ENCODE data around the gene GNPTG. TPM values are rescaled to one million over a fixed set of nuclear protein-coding genes. Genes with fewer than 3 reads are reported as not detected.
A peak's percentile ranks its signal among the peaks of the same experiment; 100 is the strongest.

The GNPTG gene
- total and polyA plus RNA-seq, 2 donors (not counting 1 experiment from before 2014, with no cell fraction given): 76.0 to 109 TPM

GRCh38 chr16:1378087-1378803, 26.5 kb downstream of the GNPTG start:
- Histone ChIP-seq H3K9ac (ENCODE audit: low read length) (no peak overlapping the region), H2AFZ (ENCODE audit: insufficient read depth, low read depth, low read length, poor library complexity, severe bottlenecking) (no peak overlapping the region), H3K9me3 (ENCODE audit: control extremely low read depth in 1 of 3, control insufficient read depth in 2 of 3, insufficient read depth in 1 of 3, low read length in 2 of 3) (no peaks in the 10 kb centered on the region), H3K4me1 (ENCODE audit: control insufficient read depth in 2 of 2, insufficient read depth in 2 of 2, low read length in 2 of 2) (peaks cover 10 to 14% of the 10 kb centered on the region in 2 donors), H3K36me3 (replicated peaks in 1 of 2; ENCODE audit: control extremely low read depth in 1 of 2, control insufficient read depth in 1 of 2, extremely low read depth in 1 of 2, insufficient read depth in 2 of 2, low read length in 1 of 2) (peaks cover 0 to 44% of the 10 kb centered on the region in 2 experiments), H4K20me1 (ENCODE audit: control insufficient read depth, insufficient read depth, low read length, poor library complexity, severe bottlenecking) (peaks cover 88% of the 10 kb centered on the region), H3K79me2 (ENCODE audit: control insufficient read depth, insufficient read depth, low read length) (peaks cover 49% of the 10 kb centered on the region), H3K4me2 (replicated peaks; ENCODE audit: low read depth, low read length, poor library complexity, severe bottlenecking) (peak overlapping the region; percentile 92), H3K4me3 (ENCODE audit: control extremely low read depth in 1 of 5, extremely low read depth in 1 of 5, insufficient read depth in 1 of 5, low read depth in 2 of 5, low read length in 4 of 5) (no peak overlapping the region), H3K27ac (ENCODE audit: low read length in 2 of 2) (no peak overlapping the region), H3K27me3 (replicated peaks in 1 of 4; ENCODE audit: control extremely low read depth in 1 of 4, control insufficient read depth in 3 of 4, insufficient read depth in 4 of 4, low read length in 3 of 4) (no peaks in the 10 kb centered on the region)
- ChIA-PET POLR2A (no interaction called here), CTCF (interaction anchor here (3.1 kb wide), 1 partner anchor 14 kb away, joined by 17 read pairs; no protein-coding TSS in a partner anchor)
- 96% methylated on average over 25 of the region's 25 CpGs for WGBS (ENCODE audit: insufficient coverage)
- Mint-ChIP-seq H3K27ac (peak overlapping the region; percentile 61), H3K9me3 (ENCODE audit: insufficient read depth) (no peaks in the 10 kb centered on the region), H3K27me3 (no peaks in the 10 kb centered on the region), H3K4me3 (peak overlapping the region; percentile 77), H3K4me1 (peaks cover 15% of the 10 kb centered on the region)
- TF ChIP-seq EZH2 (IDR thresholded peaks at IDR 0.05; ENCODE audit: borderline replicate concordance, insufficient read depth, low read depth, low read length, poor library complexity, severe bottlenecking): no peak
- no peak for TF ChIP-seq CTCF (IDR thresholded peaks at IDR 0.05)
- ATAC-seq (ENCODE audit: low read depth) (no peak), DNase-seq (no peak)
- intact Hi-C loops (cut with micrococcal nuclease): loop anchor here (2.0 to 5.0 kb wide), 2 partner anchors 34 to 43 kb away; partner anchors contain the start of genes UNKL and UQCC4

- peaks cover 94% of the 10 kb centered on the region for H4K20me1 ChIP-seq (ENCODE audit: control insufficient read depth, insufficient read depth, low read length, poor library complexity, severe bottlenecking)
- peak; percentile 55 for ATAC-seq (ENCODE audit: low read depth)
- H3K4me3 ChIP-seq (ENCODE audit: control extremely low read depth in 1 of 5, extremely low read depth in 1 of 5, insufficient read depth in 1 of 5, low read depth in 2 of 5, low read length in 4 of 5): peak overlapping the region in 3 of 5 experiments; percentile 39 to 52 (median 51)
- intact Hi-C loops (cut with micrococcal nuclease): loop anchor here (2.0 to 5.0 kb wide), 2 partner anchors 33 to 42 kb away; partner anchors contain the start of genes UNKL and UQCC4
- H3K4me3 Mint-ChIP-seq: peak overlapping the region; percentile 77
- peaks cover 10 to 14% of the 10 kb centered on the region in 2 donors for H3K4me1 ChIP-seq (ENCODE audit: control insufficient read depth in 2 of 2, insufficient read depth in 2 of 2, low read length in 2 of 2)
- peaks cover 0 to 48% of the 10 kb centered on the region in 2 experiments for H3K36me3 ChIP-seq (replicated peaks in 1 of 2; ENCODE audit: control extremely low read depth in 1 of 2, control insufficient read depth in 1 of 2, extremely low read depth in 1 of 2, insufficient read depth in 2 of 2, low read length in 1 of 2)
- POLR2A ChIA-PET: interaction anchor here (1.5 kb wide), 1 partner anchor 42 kb away, joined by 8 read pairs; the partner anchor contains the start of gene UQCC4
- peak overlapping the region; percentile 92 for H3K4me2 ChIP-seq (replicated peaks; ENCODE audit: low read depth, low read length, poor library complexity, severe bottlenecking)
- peak overlapping the region; percentile 16 for H3K27ac Mint-ChIP-seq
- H2AFZ ChIP-seq (ENCODE audit: insufficient read depth, low read depth, low read length, poor library complexity, severe bottlenecking): no peak overlapping the region
- WGBS (ENCODE audit: insufficient coverage): 11% methylated on average over 31 of the region's 31 CpGs
- no peaks in the 10 kb centered on the region for H3K27me3 ChIP-seq (replicated peaks in 1 of 4; ENCODE audit: control extremely low read depth in 1 of 4, control insufficient read depth in 3 of 4, insufficient read depth in 4 of 4, low read length in 3 of 4)
- peak; percentile 75 for DNase-seq
- peaks cover 49% of the 10 kb centered on the region for H3K79me2 ChIP-seq (ENCODE audit: control insufficient read depth, insufficient read depth, low read length)
- TF ChIP-seq CTCF (IDR thresholded peaks at IDR 0.05) (no peak), EZH2 (IDR thresholded peaks at IDR 0.05; ENCODE audit: borderline replicate concordance, insufficient read depth, low read depth, low read length, poor library complexity, severe bottlenecking) (no peak)
- no peaks in the 10 kb centered on the region for H3K9me3 Mint-ChIP-seq (ENCODE audit: insufficient read depth)
- H3K9me3 ChIP-seq (ENCODE audit: control extremely low read depth in 1 of 3, control insufficient read depth in 2 of 3, insufficient read depth in 1 of 3, low read length in 2 of 3): no peaks in the 10 kb centered on the region
- H3K4me1 Mint-ChIP-seq: peaks cover 15% of the 10 kb centered on the region
- peak overlapping the region in 1 of 2 donors; percentile 33 for H3K27ac ChIP-seq (ENCODE audit: low read length in 2 of 2)
- CTCF ChIA-PET: interaction anchor here (0.5 to 3.1 kb wide), 2 partner anchors 15 to 34 kb away, joined by 4 to 17 read pairs; no protein-coding TSS in a partner anchor
- peak overlapping the region; percentile 60 for H3K9ac ChIP-seq (ENCODE audit: low read length)
- H3K27me3 Mint-ChIP-seq: no peaks in the 10 kb centered on the region
Observed at GRCh38 chr16:1378804-1379303, 27.1 kb downstream of the GNPTG start.
